Measurements from ENCODE around the gene MAPKAPK2. TPM values are rescaled to one million over a fixed set of nuclear protein-coding genes. Genes with fewer than 3 reads are reported as not detected.

MAPKAPK2 gene
- total RNA-seq, 1 experiment from 2014 or later: 51.1 TPM

DNA sequence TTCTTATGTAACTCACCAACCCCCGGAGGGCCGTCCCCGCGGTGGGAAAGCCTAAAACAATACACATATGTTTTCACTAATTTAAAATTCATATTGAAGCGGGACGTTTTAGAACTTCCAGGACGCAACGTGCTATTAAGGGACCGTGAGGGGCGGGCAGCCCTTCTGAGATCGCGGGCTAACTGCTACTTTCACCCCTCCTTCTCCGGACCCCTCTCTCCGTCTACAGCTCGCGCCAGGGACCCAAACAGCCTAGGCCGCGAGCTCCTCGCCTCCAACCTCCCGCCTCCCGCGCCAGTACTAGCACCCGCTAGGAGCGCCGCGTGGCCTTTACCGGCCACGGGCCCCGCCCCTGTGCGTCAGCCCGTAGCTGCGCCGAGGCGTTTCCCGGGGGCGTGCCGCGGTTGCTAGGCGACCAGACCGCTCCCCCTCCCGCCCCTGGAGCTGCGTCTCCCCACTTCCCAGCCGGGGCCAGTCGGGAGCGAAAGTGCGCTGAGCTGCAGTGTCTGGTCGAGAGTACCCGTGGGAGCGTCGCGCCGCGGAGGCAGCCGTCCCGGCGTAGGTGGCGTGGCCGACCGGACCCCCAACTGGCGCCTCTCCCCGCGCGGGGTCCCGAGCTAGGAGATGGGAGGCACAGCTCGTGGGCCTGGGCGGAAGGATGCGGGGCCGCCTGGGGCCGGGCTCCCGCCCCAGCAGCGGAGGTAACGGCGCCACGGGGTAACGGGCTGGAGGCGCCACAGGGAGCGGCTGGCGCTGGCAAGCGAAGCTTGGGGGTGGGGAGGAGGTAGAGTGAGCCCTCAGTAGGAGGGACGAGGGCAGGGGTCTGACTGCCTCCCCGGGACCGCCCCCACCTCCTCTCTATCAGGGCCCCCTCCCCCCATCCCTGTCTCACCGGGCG, 49.4 kb upstream of the MAPKAPK2 start, which contains the start of gene DYRK3 (continued):
- TF ChIP-seq ELF1 (IDR thresholded peaks at IDR 0.05; ENCODE audit: borderline replicate concordance, low read depth) (no peak), RAD21 (IDR thresholded peaks at IDR 0.05; ENCODE audit: low read depth) (no peak), CBX3 (IDR thresholded peaks at IDR 0.05; ENCODE audit: low read depth) (peak; percentile 95), EGR1 (IDR thresholded peaks at IDR 0.05; ENCODE audit: low read depth) (peak; percentile 96), ZNF274 (IDR thresholded peaks at IDR 0.05; ENCODE audit: low read depth, low read length) (no peak), FOSL1 (IDR thresholded peaks at IDR 0.05; ENCODE audit: low read depth) (no peak)

DNA sequence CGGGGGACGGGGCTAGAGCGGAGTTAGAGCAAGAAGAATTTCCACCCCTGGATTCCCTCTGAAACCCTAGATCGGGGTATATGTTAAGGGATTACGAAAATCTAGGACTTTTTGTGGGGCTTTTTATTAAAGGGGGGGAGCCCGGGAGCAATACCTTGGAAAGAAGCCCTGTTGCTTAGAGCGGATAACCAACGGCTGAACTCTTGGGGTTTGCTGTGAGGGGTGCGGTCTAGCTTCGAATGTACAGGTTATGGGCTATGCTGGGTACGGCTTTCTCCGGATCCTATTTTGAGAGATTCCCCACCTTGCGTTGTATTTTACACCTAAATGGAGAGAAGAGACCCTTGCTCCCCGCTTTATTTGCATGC, 48.7 kb upstream of the MAPKAPK2 start:
- Histone ChIP-seq H3K4me2 (ENCODE audit: low read length) (peak overlapping the region; percentile 91), H3K36me3 (ENCODE audit: control insufficient read depth in 1 of 2, insufficient read depth in 2 of 2, low read length in 2 of 2) (no peaks in the 10 kb centered on the region), H3K9me3 (ENCODE audit: control insufficient read depth in 1 of 2, insufficient read depth in 1 of 2, low read depth in 1 of 2, low read length in 2 of 2) (no peaks in the 10 kb centered on the region), H4K20me1 (ENCODE audit: insufficient read depth) (no peaks in the 10 kb centered on the region), H3K4me3 (replicated peaks in 1 of 2; ENCODE audit: low read depth in 1 of 2, low read length in 2 of 2) (peak overlapping the region; percentile 67 to 78), H3K4me1 (ENCODE audit: control insufficient read depth in 1 of 2, insufficient read depth in 2 of 2, low read length in 2 of 2) (peaks cover 4 to 25% of the 10 kb centered on the region in 2 experiments; a peak in 3 of 4 replicates), H3K27ac (ENCODE audit: low read depth, low read length) (no peak overlapping the region), H3K9me2 (ENCODE audit: insufficient read depth) (no peaks in the 10 kb centered on the region), H3K9ac (ENCODE audit: low read length) (peak overlapping the region; percentile 61), H3K79me2 (ENCODE audit: insufficient read depth, low read length) (no peaks in the 10 kb centered on the region), H3K27me3 (ENCODE audit: insufficient read depth, low read length) (no peaks in the 10 kb centered on the region), H2AFZ (ENCODE audit: low read depth, low read length, poor library complexity, severe bottlenecking) (peak overlapping the region; percentile 46)
- ChIA-PET POLR2A (interaction anchor here (0.7 to 2.3 kb wide), 3 partner anchors 9 to 24 kb away, joined by 3 to 13 read pairs (median 4); partner anchors contain the start of gene EIF2D), CTCF (interaction anchor here (1.2 to 4.0 kb wide), 10 partner anchors 9 to 346 kb away, joined by 3 to 63 read pairs (median 8); partner anchors contain the start of gene EIF2D), RAD21 (ENCODE audit: low non-redundant PET in 1 of 2, low total read pairs in 2 of 2, uncharacterized antibody in 2 of 2, unreplicated experiment in 2 of 2) (interaction anchor here in 1 of 2 experiments (0.9 kb wide), 1 partner anchor 24 kb away, joined by 3 read pairs; the partner anchor contains the start of gene EIF2D)
- intact Hi-C loops (cut with micrococcal nuclease): loop anchor here (2.0 to 10.0 kb wide), 2 partner anchors 23 to 349 kb away; partner anchors contain the start of gene EIF2D
- ATAC-seq (no peak), DNase-seq (ENCODE audit: low read depth, low spot score) (no peak)
- BruUV-seq (replicated peaks): no TSS peak
- TF ChIP-seq SIN3A (IDR thresholded peaks at IDR 0.05; ENCODE audit: low read depth): no peak
- TF ChIP-seq, protein P1, sequence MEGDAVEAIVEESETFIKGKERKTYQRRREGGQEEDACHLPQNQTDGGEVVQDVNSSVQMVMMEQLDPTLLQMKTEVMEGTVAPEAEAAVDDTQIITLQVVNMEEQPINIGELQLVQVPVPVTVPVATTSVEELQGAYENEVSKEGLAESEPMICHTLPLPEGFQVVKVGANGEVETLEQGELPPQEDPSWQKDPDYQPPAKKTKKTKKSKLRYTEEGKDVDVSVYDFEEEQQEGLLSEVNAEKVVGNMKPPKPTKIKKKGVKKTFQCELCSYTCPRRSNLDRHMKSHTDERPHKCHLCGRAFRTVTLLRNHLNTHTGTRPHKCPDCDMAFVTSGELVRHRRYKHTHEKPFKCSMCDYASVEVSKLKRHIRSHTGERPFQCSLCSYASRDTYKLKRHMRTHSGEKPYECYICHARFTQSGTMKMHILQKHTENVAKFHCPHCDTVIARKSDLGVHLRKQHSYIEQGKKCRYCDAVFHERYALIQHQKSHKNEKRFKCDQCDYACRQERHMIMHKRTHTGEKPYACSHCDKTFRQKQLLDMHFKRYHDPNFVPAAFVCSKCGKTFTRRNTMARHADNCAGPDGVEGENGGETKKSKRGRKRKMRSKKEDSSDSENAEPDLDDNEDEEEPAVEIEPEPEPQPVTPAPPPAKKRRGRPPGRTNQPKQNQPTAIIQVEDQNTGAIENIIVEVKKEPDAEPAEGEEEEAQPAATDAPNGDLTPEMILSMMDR (IDR thresholded peaks at IDR 0.05 in 2 of 3, conservative IDR thresholded peaks at IDR 0.05 in 1 of 3; ENCODE audit: borderline replicate concordance in 1 of 3, insufficient read depth in 1 of 3, low read depth in 2 of 3, low read length in 2 of 3): no peak
- TF ChIP-seq TCF7L2 (IDR thresholded peaks at IDR 0.05; ENCODE audit: borderline replicate concordance, extremely low read depth, insufficient read depth, insufficient read length): no peak
- TF ChIP-seq, protein P2, sequence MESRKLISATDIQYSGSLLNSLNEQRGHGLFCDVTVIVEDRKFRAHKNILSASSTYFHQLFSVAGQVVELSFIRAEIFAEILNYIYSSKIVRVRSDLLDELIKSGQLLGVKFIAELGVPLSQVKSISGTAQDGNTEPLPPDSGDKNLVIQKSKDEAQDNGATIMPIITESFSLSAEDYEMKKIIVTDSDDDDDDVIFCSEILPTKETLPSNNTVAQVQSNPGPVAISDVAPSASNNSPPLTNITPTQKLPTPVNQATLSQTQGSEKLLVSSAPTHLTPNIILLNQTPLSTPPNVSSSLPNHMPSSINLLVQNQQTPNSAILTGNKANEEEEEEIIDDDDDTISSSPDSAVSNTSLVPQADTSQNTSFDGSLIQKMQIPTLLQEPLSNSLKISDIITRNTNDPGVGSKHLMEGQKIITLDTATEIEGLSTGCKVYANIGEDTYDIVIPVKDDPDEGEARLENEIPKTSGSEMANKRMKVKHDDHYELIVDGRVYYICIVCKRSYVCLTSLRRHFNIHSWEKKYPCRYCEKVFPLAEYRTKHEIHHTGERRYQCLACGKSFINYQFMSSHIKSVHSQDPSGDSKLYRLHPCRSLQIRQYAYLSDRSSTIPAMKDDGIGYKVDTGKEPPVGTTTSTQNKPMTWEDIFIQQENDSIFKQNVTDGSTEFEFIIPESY (IDR thresholded peaks at IDR 0.05; ENCODE audit: extremely low read depth, insufficient replicate concordance, low read length): no peak
